ELF-1 (cell line): ENCODE data around the gene MYO1B.
A peak's percentile ranks its signal among the peaks of the same experiment; 100 is the strongest.

Source experiments
- DNase-seq: peaks from one replicate; pipeline ENCODE4 v3.0.0-alpha.2; 2016; ENCODE audit warnings: low read depth, low spot score

MYO1B gene

DNA sequence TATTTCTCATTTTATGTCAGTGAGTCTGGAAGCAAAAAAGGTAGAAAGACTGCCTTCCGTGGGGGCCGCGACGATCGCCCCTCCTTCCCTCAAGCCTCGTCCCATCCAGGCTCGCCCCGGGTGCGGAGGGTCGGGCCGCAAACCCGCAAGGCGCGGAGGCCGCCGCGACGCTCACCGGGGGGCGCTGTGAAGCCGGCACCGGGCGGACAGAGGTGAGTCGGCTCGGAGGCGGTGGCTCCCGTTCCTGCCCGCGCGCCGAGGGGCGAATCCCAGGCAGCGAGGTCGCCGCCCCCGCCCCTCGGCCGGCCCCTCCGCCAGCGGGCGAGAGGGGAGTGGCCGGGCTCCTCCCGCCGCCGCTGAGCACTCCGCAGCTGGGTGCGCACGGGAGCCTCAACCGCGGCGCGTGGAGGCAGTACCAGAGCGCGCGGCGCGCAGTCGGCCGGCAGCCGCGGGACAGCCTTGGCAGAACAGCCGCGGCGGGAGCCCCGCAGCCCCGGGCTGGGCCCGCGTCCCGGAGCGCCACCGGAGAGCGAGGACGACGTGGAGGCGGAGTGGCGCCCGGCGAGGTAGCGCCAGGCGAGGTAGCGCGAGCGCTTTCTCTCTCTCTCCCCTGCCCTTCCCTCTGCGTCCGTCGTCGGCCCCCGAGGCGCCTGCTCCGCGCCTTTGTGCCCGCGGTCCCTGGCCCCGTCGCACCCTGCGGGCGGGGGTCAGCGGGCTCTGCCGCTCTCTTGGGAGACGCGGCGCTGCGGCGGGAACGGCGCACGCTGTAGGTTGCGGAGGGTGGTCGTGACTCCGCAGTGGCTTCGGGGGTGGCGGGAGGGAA is at the start of gene MYO1B:
TSS of gene MYO1B (plus strand) at position 359 of the 823 bp plus-strand sequence. CDS start 31,492 bp downstream, outside the sequence.
- DNase-seq = peak; percentile 93

DNA sequence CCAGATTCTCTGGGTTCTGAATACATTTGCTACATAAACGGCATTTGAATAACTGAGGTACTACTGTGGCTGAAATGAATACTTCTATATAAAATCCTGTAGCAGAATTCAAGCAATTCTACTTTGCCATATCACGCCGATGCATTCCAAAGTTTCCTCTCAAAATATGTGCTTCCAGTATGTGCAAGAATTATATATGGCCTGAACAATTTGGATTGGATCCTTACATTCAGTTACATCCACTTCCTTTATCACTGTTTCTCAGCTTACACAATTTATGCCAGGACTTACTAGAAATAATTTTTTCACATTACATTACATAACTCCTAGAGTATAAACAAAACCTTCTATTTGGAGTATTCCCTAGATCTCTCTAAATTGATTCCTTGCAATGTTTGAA is 48.1 kb upstream of the MYO1B start:
- DNase-seq = no peak

DNA sequence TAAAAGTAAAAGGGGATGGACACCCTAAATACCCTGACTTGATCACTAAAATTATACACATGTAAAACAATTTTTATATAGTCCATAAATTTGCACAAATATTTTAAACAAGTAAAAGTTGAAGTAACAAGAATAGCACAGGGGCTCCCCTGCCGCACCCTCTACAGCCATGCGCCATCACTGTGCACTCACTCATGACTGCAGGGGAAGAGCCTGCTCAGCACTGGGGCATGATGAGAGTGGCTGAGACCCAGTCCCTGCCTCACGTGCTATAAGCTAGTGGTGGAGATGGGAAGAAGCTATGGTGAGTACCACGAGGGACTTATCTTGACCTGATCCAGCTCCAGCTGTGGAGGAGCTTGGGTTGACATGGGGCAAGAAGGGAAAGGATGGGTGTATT is 46.9 kb upstream of the MYO1B start:
- no peak for DNase-seq

DNA sequence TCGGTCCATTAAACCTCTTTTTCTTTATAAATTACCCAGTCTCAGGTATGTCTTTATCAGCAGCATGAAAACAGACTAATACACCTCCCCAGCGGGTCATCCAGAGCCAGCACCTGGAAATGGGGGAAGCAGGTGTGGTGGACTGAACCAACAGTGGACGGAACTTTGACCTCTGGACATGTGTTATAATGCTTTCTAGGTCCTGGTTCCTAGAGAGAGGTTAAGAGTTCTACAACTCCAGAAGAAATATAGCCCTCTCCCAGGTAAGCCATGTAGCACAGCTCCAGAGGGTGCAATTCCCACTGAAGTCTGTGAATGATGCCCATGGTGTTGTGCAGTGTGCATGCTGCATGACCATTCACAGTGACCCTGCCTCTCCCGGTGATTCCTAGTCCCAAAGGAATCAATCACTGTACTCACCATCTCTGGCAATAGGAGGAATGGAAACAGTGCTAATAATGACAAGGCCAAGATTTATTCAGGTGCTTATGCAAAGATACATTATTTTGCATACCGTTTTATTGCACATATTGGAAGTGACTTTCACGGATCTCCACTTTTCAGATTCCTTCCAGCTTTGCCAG is 45.2 kb upstream of the MYO1B start:
- DNase-seq = no peak

- DNase-seq = no peak
Measured at GRCh38 chr2:191200910-191201309, 44.3 kb upstream of the MYO1B start.

DNA sequence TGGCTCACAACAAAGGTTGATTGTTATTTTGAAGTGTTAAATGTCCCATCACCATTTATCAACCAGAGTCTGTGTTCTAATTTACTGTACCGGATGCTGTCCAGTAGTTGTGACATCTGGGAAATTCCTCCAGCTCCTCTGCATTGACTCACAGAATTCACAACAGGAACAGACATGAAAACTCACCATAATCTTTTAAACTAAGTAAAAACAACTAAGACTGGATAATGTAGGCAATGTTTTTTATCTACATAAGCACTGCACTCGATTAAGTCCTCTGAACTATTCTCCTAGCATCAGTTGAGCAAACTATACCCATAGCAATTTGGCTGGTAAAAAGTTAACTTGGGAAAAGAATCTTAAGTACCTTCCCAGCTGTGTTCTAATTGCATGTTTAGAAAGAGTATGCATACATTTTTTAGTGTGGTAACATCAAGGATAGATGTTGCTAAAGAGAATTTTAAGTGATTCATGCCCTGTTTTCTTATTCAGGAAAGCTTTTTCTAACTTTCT is 42.9 kb upstream of the MYO1B start:
- DNase-seq = no peak

DNA sequence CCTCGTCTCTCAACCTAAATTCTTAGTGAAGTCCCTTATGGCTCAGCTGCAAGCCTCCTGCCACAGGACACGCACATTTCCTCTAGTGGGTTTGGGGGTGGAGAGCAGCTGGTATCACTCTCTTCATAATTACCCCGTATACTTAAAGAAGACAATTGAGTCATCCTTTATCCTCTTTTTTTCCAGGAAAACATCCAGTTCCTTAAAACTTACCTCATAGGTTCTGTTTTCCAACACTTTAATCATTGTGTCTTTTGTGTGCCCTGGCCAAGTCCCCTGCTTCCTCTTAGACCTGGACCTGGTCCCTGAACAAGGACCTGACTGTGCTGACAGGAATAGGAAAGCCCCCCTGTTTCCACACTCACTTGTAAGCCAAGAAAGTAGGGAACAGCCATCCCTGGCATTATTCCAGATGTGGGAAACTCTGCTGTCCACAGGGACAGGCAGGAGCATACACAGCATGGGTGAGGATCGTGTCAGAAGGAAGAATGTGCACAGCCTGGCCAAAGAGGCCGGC is 42.3 kb upstream of the MYO1B start:
- DNase-seq = no peak

DNA sequence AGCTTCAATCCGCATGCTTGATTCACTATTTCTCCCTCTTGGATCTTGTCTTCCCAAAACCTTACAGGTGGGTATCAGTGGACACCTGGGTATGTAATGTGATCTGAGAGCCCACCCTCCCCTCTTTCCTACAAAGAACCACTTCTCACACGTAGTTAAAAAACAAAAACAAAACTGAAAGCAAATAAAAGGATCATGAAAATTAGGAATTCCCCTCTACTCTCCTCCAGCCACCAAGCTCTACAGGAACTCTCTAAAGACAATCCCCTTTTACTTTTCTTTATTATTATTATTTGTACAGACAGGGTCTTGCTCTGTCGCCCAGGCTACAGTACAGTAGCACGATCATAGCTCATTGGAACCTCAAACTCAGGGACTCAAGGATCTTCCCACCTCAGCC is 40.8 kb upstream of the MYO1B start:
- DNase-seq = no peak

- DNase-seq = no peak
Measured at GRCh38 chr2:191206613-191207471, 38.4 kb upstream of the MYO1B start.

- no peak for DNase-seq
Measured at GRCh38 chr2:191209340-191209739, 35.9 kb upstream of the MYO1B start.

DNA sequence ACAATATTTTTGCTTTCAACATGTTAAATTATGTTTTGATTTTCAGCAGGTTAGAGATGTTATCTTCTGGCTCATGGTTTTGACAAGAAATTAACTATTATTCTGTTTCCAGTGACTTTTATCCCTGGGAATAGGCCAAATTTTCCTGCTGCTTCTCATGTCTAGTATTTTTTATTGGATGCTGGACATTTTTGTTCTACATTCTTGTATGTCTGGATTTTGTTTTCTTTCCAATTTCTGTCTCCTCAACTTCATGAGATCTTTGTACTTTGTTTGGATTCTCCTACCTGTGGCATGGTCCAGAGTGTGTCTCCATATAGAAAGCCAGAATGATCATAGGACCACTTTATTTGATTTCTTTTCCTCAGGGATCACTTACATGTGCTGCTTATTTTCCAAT is 33.1 kb upstream of the MYO1B start:
- no peak for DNase-seq

DNA sequence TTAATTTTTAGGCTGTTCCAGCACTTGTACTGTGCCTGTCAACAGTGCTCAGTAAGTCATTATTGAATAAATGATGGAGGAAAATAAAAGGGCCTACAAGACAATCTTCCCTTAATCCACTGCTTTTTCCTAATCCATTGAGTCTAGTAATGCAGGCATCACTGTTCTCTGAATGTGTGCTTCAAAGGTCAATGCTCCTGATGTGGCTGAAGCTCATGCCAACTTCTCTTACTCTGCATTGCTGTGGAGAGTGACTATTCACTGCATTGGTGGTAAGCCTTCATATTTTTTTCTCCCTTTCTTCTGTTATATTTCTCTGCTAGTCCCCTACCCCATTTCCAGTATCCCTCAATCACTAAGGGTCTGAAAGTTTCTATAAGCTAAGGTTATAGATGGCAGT is 31.9 kb upstream of the MYO1B start:
- no peak for DNase-seq

- DNase-seq = no peak
Measured at GRCh38 chr2:191215230-191215629, 30.0 kb upstream of the MYO1B start.

DNA sequence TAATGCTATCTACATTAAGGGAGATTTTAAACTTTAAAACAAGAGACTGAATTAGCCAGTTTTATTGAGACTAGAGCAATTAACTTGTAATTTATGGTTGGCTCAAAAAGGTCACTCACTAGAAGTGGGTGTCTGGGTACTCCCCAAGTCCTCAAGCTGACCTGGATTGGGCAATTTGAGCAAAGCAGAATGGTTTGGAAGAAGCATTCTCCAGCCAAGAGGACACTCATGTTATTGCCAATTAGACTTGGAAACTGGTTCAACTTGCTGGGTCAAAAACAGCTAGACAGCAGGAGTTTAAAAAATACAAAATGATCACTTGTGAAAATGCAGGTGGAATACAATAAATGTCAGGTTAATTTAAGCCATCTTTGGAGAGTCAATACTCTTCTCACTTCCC is 29.5 kb upstream of the MYO1B start:
- DNase-seq = no peak

DNA sequence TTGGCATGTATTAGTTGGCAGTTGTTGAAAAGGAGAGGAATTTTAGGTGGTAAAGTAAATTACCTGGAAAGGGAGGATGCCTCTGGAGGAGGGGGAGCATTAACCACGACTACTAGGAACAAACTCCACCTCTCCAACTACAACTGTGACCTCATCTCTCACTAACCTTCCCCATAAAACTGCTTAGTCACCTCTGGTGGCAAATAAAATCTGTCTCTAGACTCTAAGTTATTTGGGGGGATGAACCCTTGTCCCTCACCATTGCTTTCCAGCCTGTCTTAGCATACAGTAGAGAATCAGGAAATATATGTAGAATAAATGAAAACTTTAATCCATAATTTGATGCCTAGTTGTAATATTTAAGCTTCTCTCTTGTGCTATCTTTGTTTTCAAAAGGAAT is 27.6 kb upstream of the MYO1B start:
- peak; percentile 23 for DNase-seq

DNA sequence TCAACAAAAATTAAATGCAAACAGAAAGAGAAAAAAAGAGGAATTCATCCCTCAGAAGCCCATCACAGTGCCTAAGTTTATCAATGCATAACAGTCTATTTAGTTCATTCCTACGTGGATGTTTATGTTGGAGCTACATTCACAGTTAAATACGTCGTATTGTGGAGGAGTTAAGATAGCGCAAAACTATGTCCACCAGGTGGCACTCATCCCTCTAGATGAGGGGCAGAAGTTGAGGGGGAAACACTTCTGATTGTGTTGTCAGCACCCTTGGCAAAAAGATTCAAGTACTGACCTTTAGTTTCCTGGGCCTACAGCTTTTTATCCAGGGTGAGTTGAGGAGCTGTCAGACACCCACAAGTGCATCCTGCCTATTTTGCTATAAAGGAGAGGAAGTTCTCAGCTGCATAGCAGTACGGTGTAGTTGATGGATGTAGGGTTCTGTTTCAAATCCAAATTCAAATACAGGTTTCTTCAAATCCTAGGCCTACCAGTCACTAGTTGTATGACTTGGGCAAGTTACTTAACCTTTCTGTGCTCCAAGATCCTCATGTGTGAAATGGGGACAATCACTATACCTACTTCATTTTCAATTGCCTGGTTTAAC is 26.8 kb upstream of the MYO1B start:
- DNase-seq = peak; percentile 71

GRCh38 chr2:191220671-191221070 is 24.5 kb upstream of the MYO1B start:
- DNase-seq = no peak

GRCh38 chr2:191221666-191222065 is 23.5 kb upstream of the MYO1B start:
- DNase-seq = no peak

DNA sequence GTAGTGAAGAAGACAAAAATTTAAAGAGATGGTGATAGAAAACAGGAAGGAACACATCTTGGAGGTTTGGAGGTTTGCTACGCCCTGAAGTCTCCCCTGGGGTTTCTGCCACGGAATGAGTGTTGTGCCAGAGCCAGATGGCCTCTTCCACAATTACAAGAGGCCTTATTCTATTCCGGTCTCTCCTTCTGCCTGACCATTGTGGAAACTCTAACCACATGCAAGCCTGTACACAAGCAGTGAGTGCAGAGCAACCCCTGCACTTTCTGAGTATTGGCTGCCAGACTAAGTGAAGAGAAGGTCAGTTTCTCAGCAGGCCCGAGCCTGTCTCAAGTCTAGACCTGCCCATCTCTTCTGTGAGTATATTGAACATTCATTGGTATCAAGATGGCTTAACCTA is 22.7 kb upstream of the MYO1B start:
- no peak for DNase-seq

GRCh38 chr2:191222952-191223351 is 22.3 kb upstream of the MYO1B start:
- no peak for DNase-seq

- no peak for DNase-seq
Measured at GRCh38 chr2:191225126-191225525, 20.1 kb upstream of the MYO1B start.

DNA sequence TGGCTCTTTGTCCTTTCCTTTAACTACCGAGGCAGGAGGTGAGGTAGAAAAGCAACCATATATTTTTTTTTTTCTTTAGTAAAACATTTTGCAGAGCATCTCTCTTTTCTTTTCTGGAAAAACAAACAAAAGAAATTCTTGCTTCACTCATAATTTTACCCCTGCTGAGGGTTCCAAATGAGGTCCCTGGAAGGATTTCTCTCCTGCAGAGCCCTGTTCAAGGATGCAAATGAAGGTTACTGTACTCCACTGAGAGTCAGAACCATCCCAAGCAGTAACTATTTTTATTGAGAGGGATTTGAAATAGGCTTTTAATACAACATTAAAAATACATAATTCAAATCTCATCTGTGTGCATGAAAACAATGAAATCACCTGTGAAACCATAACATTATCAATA is 19.5 kb upstream of the MYO1B start:
- DNase-seq = no peak
